ENCODE data around the gene PITPNC1. TPM values are rescaled to one million over a fixed set of nuclear protein-coding genes. Genes with fewer than 3 reads are reported as not detected.

PITPNC1 gene
- polyA plus RNA-seq, 1 donor from 2014 or later, result 18.8 TPM

DNA sequence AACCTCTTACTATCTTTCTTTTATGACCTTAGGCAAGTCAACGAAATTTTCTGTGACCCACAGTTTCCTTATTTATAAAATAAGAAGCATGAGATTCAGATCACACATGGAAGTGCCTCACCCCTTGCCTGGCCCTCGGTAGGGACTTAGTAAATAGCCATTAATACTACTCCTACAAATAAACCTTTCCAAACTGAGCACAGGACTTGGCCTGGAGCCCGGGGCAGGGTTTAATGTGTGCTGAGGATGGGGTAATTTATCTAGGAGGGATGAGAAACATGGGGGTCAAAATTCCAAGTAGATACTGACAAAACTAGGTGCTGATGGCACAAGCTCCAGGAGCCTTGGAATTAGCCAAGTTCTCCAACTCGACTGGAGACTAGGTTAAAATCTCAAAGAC is 35.0 kb downstream of the PITPNC1 start:
- H3F3A ChIP-seq (ENCODE audit: insufficient read depth, low read length, poor library complexity, severe bottlenecking), result no peaks in the 10 kb centered on the region
- H3K4me3 ChIP-seq (ENCODE audit: low read length), result no peak overlapping the region
- no peak overlapping the region for H3K4me2 ChIP-seq (ENCODE audit: low read length)
- no peak for TF ChIP-seq MXI1 (conservative IDR thresholded peaks at IDR 0.05; ENCODE audit: poor library complexity, severe bottlenecking)
- H4K20me1 ChIP-seq (ENCODE audit: insufficient read depth), result no peaks in the 10 kb centered on the region
- H3K36me3 ChIP-seq (ENCODE audit: insufficient read depth, low read length), result no peaks in the 10 kb centered on the region
- no peaks in the 10 kb centered on the region for H3K9me3 ChIP-seq (ENCODE audit: low read length)
- H3K9ac ChIP-seq (ENCODE audit: low read length), result no peak overlapping the region
- H3K9me2 ChIP-seq (ENCODE audit: insufficient read depth, low read length), result no peaks in the 10 kb centered on the region
- no peaks in the 10 kb centered on the region for H3K79me2 ChIP-seq (replicated peaks; ENCODE audit: insufficient read depth, low read length)
- no peaks in the 10 kb centered on the region for H3K27me3 ChIP-seq (ENCODE audit: insufficient read depth, low read depth, low read length)
- no peak overlapping the region for H3K27ac ChIP-seq (ENCODE audit: low read length)
- H2AFZ ChIP-seq (ENCODE audit: low read depth, low read length), result no peak overlapping the region

DNA sequence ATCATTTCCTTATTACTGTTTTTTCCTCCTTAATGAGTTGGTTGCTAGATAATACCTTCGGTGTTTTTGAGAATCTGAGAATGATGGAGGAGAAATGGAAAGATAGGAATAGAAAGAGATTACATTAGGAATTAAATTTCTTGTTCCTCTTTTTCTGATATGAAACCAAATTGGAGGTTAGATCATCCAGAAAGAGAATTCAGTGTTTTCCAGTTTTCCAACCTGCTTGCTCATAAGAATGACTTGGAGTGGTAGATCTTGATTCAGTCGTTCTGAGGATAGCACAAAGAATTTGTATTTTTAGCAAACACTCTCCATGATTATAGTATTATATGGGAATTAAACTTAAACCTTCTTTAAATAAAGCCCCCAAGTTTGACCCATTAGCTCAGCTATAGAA is 35.9 kb downstream of the PITPNC1 start:
- no peaks in the 10 kb centered on the region for H3K27me3 ChIP-seq (ENCODE audit: insufficient read depth, low read depth, low read length)
- no peaks in the 10 kb centered on the region for H3K36me3 ChIP-seq (ENCODE audit: insufficient read depth, low read length)
- no peaks in the 10 kb centered on the region for H3K9me3 ChIP-seq (ENCODE audit: low read length)
- no peak overlapping the region for H3K9ac ChIP-seq (ENCODE audit: low read length)
- H3K79me2 ChIP-seq (replicated peaks; ENCODE audit: insufficient read depth, low read length), result no peaks in the 10 kb centered on the region
- H2AFZ ChIP-seq (ENCODE audit: low read depth, low read length), result no peak overlapping the region
- H3K4me2 ChIP-seq (ENCODE audit: low read length), result no peak overlapping the region
- TF ChIP-seq, protein P1, sequence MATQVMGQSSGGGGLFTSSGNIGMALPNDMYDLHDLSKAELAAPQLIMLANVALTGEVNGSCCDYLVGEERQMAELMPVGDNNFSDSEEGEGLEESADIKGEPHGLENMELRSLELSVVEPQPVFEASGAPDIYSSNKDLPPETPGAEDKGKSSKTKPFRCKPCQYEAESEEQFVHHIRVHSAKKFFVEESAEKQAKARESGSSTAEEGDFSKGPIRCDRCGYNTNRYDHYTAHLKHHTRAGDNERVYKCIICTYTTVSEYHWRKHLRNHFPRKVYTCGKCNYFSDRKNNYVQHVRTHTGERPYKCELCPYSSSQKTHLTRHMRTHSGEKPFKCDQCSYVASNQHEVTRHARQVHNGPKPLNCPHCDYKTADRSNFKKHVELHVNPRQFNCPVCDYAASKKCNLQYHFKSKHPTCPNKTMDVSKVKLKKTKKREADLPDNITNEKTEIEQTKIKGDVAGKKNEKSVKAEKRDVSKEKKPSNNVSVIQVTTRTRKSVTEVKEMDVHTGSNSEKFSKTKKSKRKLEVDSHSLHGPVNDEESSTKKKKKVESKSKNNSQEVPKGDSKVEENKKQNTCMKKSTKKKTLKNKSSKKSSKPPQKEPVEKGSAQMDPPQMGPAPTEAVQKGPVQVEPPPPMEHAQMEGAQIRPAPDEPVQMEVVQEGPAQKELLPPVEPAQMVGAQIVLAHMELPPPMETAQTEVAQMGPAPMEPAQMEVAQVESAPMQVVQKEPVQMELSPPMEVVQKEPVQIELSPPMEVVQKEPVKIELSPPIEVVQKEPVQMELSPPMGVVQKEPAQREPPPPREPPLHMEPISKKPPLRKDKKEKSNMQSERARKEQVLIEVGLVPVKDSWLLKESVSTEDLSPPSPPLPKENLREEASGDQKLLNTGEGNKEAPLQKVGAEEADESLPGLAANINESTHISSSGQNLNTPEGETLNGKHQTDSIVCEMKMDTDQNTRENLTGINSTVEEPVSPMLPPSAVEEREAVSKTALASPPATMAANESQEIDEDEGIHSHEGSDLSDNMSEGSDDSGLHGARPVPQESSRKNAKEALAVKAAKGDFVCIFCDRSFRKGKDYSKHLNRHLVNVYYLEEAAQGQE (IDR thresholded peaks at IDR 0.05; ENCODE audit: borderline replicate concordance), result no peak
- no peak for TF ChIP-seq RAD21 (conservative IDR thresholded peaks at IDR 0.05)
- no peak for TF ChIP-seq POLR2AphosphoS5 (IDR thresholded peaks at IDR 0.05)
- TF ChIP-seq MXI1 (conservative IDR thresholded peaks at IDR 0.05; ENCODE audit: poor library complexity, severe bottlenecking), result no peak
- no peak for TF ChIP-seq TAF1 (IDR thresholded peaks at IDR 0.05; ENCODE audit: low read depth)
- TF ChIP-seq EZH2 (IDR thresholded peaks at IDR 0.05; ENCODE audit: borderline replicate concordance, insufficient read depth, low read length, poor library complexity, severe bottlenecking), result no peak
- TF ChIP-seq SMC3 (conservative IDR thresholded peaks at IDR 0.05; ENCODE audit: poor library complexity), result no peak
- TF ChIP-seq, protein P2, sequence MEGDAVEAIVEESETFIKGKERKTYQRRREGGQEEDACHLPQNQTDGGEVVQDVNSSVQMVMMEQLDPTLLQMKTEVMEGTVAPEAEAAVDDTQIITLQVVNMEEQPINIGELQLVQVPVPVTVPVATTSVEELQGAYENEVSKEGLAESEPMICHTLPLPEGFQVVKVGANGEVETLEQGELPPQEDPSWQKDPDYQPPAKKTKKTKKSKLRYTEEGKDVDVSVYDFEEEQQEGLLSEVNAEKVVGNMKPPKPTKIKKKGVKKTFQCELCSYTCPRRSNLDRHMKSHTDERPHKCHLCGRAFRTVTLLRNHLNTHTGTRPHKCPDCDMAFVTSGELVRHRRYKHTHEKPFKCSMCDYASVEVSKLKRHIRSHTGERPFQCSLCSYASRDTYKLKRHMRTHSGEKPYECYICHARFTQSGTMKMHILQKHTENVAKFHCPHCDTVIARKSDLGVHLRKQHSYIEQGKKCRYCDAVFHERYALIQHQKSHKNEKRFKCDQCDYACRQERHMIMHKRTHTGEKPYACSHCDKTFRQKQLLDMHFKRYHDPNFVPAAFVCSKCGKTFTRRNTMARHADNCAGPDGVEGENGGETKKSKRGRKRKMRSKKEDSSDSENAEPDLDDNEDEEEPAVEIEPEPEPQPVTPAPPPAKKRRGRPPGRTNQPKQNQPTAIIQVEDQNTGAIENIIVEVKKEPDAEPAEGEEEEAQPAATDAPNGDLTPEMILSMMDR (IDR thresholded peaks at IDR 0.05; ENCODE audit: poor library complexity, severe bottlenecking), result no peak
- TF ChIP-seq EP300 (conservative IDR thresholded peaks at IDR 0.05; ENCODE audit: poor library complexity, severe bottlenecking), result no peak
- no peaks in the 10 kb centered on the region for H3F3A ChIP-seq (ENCODE audit: insufficient read depth, low read length, poor library complexity, severe bottlenecking)
- H3K4me3 ChIP-seq (ENCODE audit: low read length), result no peak overlapping the region
- H3K9me2 ChIP-seq (ENCODE audit: insufficient read depth, low read length), result no peaks in the 10 kb centered on the region
- no peaks in the 10 kb centered on the region for H4K20me1 ChIP-seq (ENCODE audit: insufficient read depth)
- no peak overlapping the region for H3K27ac ChIP-seq (ENCODE audit: low read length)

DNA sequence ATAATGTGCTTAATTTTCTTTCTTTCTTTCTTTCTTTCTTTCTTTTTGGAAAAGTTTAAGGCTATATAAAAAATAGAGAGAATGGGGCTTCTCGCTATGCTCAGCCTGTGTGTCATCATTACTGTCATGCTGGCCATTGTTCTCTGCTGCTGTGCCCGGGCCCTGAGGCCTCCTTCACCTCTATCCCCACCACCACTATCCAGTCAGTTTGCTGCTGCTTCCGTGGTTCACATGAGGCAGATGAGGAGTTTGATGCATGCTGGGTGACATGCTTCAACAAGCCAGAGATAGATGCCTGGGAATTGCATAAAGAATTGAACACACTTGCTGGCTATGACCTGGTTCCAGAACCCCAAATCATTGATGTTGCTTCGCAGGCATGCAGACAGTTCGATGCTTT is 36.3 kb downstream of the PITPNC1 start:
- Histone ChIP-seq H3K27ac (ENCODE audit: low read length) (no peak overlapping the region), H2AFZ (ENCODE audit: low read depth, low read length) (no peak overlapping the region), H3K9ac (ENCODE audit: low read length) (no peak overlapping the region), H3K4me2 (ENCODE audit: low read length) (no peak overlapping the region), H3F3A (ENCODE audit: insufficient read depth, low read length, poor library complexity, severe bottlenecking) (no peaks in the 10 kb centered on the region), H3K9me2 (ENCODE audit: insufficient read depth, low read length) (no peaks in the 10 kb centered on the region), H4K20me1 (ENCODE audit: insufficient read depth) (no peaks in the 10 kb centered on the region), H3K4me3 (ENCODE audit: low read length) (no peak overlapping the region), H3K9me3 (ENCODE audit: low read length) (no peaks in the 10 kb centered on the region), H3K36me3 (ENCODE audit: insufficient read depth, low read length) (no peaks in the 10 kb centered on the region), H3K79me2 (replicated peaks; ENCODE audit: insufficient read depth, low read length) (no peaks in the 10 kb centered on the region), H3K27me3 (ENCODE audit: insufficient read depth, low read depth, low read length) (no peaks in the 10 kb centered on the region)
- TF ChIP-seq SMC3 (conservative IDR thresholded peaks at IDR 0.05; ENCODE audit: poor library complexity) (no peak), POLR2AphosphoS5 (IDR thresholded peaks at IDR 0.05) (no peak)
- TF ChIP-seq, protein P1 (IDR thresholded peaks at IDR 0.05; ENCODE audit: borderline replicate concordance), result no peak
- TF ChIP-seq, protein P2 (IDR thresholded peaks at IDR 0.05; ENCODE audit: poor library complexity, severe bottlenecking), result no peak

Data from neural cell (in vitro differentiated cells).